ENCODE data around the gene BRSK2. TPM values are rescaled to one million over a fixed set of nuclear protein-coding genes. Genes with fewer than 3 reads are reported as not detected.

BRSK2 gene
- total RNA-seq, 1 donor from 2014 or later, result 0.06 TPM

DNA sequence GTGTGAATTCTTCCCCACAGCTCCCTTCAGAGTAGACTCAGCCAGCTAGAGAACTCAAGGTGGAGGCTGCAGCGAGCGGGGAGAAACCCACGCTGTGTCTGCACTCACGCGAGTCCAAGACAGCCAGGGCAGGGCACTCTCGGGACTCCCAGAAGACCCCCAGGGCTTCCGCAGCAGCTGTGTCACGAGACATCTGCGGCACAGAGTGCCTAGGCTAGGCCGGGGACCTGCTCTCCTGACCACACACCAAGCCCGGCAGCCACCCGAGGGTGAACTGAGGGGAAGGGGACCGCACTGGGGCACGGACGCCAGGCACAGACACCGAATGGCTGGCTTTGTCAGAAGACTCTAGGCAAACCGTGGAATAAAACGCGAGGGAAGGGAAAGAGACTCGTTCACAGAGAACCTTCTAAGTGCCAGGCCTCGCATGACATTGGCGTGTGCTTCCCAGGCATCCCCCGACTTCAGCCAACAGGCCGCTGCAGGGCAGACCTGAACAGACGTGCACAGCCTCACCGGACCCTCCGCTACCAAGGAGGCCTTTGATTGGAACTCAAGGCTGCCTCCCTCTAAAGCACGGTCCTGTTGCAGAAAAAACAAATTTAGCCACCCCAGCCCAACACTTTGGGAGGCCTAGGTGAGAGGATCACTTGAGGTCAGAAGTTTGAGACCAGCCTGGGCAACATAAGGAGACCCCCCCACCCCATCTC is 115.0 kb downstream of the BRSK2 start:
- no peak for TF ChIP-seq CTCF (conservative IDR thresholded peaks at IDR 0.05; ENCODE audit: low read depth, low read length)
- no peak for DNase-seq (ENCODE audit: low read depth)
- H3K4me3 ChIP-seq (ENCODE audit: low read depth, low read length), result no peak overlapping the region

DNA sequence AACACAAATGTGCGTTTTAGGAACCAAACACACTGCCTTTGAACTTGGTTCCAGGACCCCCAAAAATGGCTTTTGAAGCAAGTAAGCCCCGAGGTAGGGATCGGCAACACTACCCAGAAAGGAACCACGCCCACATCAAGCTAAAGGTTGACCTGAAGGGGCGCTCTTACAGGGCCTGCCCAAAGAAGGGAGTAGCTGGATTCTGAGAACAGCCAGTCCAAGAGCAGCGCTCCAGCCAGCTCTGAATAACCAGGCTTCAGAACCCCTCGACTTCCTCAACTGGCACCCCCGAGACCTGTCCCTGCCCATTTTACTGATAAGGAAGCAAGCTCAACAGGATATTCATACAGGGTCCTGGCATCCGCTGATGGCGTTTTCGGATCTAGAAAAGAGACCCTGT is 115.7 kb downstream of the BRSK2 start:
- H3K4me3 ChIP-seq (ENCODE audit: low read depth, low read length), result no peak overlapping the region
- no peak for TF ChIP-seq CTCF (conservative IDR thresholded peaks at IDR 0.05; ENCODE audit: low read depth, low read length)
- no peak for DNase-seq (ENCODE audit: low read depth)

- no peak for DNase-seq (ENCODE audit: low read depth)
- no peak for TF ChIP-seq CTCF (conservative IDR thresholded peaks at IDR 0.05; ENCODE audit: low read depth, low read length)
- H3K4me3 ChIP-seq (ENCODE audit: low read depth, low read length), result no peak overlapping the region
Measured at GRCh38 chr11:1506981-1507380, 117.2 kb downstream of the BRSK2 start.

DNA sequence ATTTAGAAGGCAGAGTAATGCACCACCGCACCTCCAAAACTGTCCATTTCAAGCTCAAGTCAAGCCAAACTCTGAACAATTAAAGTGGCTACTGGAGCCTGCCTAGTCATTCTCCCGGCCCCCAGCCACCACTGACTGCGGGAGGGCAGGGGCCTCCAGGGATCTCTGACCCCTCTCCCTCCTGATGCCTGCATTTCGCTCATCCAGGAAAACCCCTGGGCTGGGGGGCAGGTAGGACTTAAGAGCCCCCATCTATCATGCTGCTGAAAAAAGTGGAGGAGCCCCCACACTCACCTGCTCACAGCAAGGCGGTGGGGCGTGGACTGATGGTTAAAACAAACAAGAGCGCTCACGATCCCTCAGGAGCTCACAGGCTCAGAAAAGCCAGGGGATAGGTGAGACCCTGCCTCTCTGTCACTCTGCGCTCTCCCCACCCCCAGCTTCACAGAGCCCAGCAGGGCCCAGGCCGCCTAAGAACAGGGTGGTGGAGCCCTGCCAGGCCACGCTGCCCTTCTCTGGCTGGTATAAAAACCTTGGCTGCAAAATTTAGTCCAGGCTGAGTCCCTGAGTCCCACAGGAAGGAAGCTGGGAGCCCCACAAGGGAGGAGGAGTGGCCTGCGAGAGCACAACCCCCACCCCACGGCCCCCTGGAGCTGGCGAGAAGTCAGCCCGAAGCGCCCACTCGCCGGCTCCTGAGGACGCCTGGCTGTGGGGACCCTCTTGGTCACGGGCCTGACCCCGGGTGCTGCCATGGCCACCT is 117.8 kb downstream of the BRSK2 start:
- no peak for TF ChIP-seq CTCF (conservative IDR thresholded peaks at IDR 0.05; ENCODE audit: low read depth, low read length)
- H3K4me3 ChIP-seq (ENCODE audit: low read depth, low read length), result no peak overlapping the region
- no peak for DNase-seq (ENCODE audit: low read depth)

GRCh38 chr11:1508491-1508891 is 118.8 kb downstream of the BRSK2 start:
- no peak for DNase-seq (ENCODE audit: low read depth)
- H3K4me3 ChIP-seq (ENCODE audit: low read depth, low read length), result no peak overlapping the region
- no peak for TF ChIP-seq CTCF (conservative IDR thresholded peaks at IDR 0.05; ENCODE audit: low read depth, low read length)

GRCh38 chr11:1508986-1509385 is 119.3 kb downstream of the BRSK2 start:
- DNase-seq (ENCODE audit: low read depth), result no peak
- no peak for TF ChIP-seq CTCF (conservative IDR thresholded peaks at IDR 0.05; ENCODE audit: low read depth, low read length)
- no peak overlapping the region for H3K4me3 ChIP-seq (ENCODE audit: low read depth, low read length)
